Activated B cell treated with CpG ODN at 0.5 μM for 24 hours (primary cell): ENCODE data around the gene RRBP1. TPM values are rescaled to one million over a fixed set of nuclear protein-coding genes. Genes with fewer than 3 reads are reported as not detected.
A peak's percentile ranks its signal among the peaks of the same experiment; 100 is the strongest.

Experiments used
- ATAC-seq: fragments of 200-7000 bp; cut with Tn5 transposase; one replicate; pipeline ENCODE4 v1.10.0; 2021; ENCODE audit warnings: low read depth, mild to moderate bottlenecking, moderate library complexity
- CTCF ChIA-PET: fragments of 350-600 bp; sonication (Branson Sonifier 250); formaldehyde crosslinking; loops from one replicate; lab custom pipeline; 2021; ENCODE audit warnings: antibody characterized with exemption; lab: Charles Lee
- POLR2A ChIA-PET: fragments of 350-600 bp; sonication (Branson Sonifier 250); formaldehyde crosslinking; loops from one replicate; lab custom pipeline; 2021; ENCODE audit warnings: antibody characterized with exemption; lab: Charles Lee
- DNase-seq: peaks from one replicate; pipeline ENCODE4 v3.0.0; 2022
- H3K27ac Mint-ChIP-seq: one replicate; pipeline ENCODE4 v1.8.0; 2020; ENCODE audit warnings: mixed read lengths
- H3K27me3 Mint-ChIP-seq: one replicate; pipeline ENCODE4 v1.8.0; 2021; ENCODE audit warnings: mixed read lengths
- H3K36me3 Mint-ChIP-seq: one replicate; pipeline ENCODE4 v1.8.0; 2021; ENCODE audit warnings: low read depth, mixed read lengths
- H3K4me1 Mint-ChIP-seq: one replicate; pipeline ENCODE4 v1.8.0; 2021; ENCODE audit warnings: mixed read lengths
- H3K4me3 Mint-ChIP-seq: one replicate; pipeline ENCODE4 v1.8.0; 2020; ENCODE audit warnings: mild to moderate bottlenecking, mixed read lengths
- H3K9me3 Mint-ChIP-seq: one replicate; pipeline ENCODE4 v1.8.0; 2020; ENCODE audit warnings: mixed read lengths
- intact Hi-C: fragments of 100-400 bp; cut with micrococcal nuclease; formaldehyde crosslinking; loops from one replicate; pipeline ENCODE4 v1.15.1; 2024
- total RNA-seq: library from RNA; stranded (reverse); gene quantifications from 2 replicates; pipeline ENCODE4 v1.2.3, GENCODE V29; 2022
- TF ChIP-seq, protein P1 (sequence below): fragments of 200-600 bp; IDR thresholded peaks from one replicate; pipeline ENCODE4 v1.8.0; 2022; ENCODE audit warnings: antibody characterized with exemption, mild to moderate bottlenecking

The RRBP1 gene
- total RNA-seq, 1 donor from 2014 or later = 22.0 TPM

- Mint-ChIP-seq H3K9me3 (no peaks in the 10 kb centered on the region), H3K27ac (peak within 1 kb of the TSS; percentile 85), H3K4me1 (peaks cover 16% of the 10 kb centered on the region), H3K36me3 (peaks cover 7% of the 10 kb centered on the region), H3K27me3 (peaks cover 2% of the 10 kb centered on the region), H3K4me3 (peak within 1 kb of the TSS; percentile 93)
- CTCF ChIA-PET = interaction anchor here (0.7 to 1.7 kb wide), 4 partner anchors 33 to 720 kb away, joined by 3 to 5 read pairs (median 4); partner anchors contain the start of gene RRBP1
- peak; percentile 88 for DNase-seq
- ATAC-seq = peak; percentile 89
- POLR2A ChIA-PET = interaction anchor here (0.6 to 1.6 kb wide), 9 partner anchors 39 to 718 kb away, joined by 3 to 12 read pairs (median 3); partner anchors contain the start of genes BFSP1, KAT14, PET117 and SNX5
- TF ChIP-seq, protein P1, sequence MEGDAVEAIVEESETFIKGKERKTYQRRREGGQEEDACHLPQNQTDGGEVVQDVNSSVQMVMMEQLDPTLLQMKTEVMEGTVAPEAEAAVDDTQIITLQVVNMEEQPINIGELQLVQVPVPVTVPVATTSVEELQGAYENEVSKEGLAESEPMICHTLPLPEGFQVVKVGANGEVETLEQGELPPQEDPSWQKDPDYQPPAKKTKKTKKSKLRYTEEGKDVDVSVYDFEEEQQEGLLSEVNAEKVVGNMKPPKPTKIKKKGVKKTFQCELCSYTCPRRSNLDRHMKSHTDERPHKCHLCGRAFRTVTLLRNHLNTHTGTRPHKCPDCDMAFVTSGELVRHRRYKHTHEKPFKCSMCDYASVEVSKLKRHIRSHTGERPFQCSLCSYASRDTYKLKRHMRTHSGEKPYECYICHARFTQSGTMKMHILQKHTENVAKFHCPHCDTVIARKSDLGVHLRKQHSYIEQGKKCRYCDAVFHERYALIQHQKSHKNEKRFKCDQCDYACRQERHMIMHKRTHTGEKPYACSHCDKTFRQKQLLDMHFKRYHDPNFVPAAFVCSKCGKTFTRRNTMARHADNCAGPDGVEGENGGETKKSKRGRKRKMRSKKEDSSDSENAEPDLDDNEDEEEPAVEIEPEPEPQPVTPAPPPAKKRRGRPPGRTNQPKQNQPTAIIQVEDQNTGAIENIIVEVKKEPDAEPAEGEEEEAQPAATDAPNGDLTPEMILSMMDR = no peak
- intact Hi-C loops = loop anchor here (1.0 to 5.0 kb wide), 9 partner anchors 31 to 719 kb away; partner anchors contain the start of genes KAT14, PET117, RRBP1 and SNX5
Measured at GRCh38 chr20:17569616-17570346, 112.3 kb downstream of the RRBP1 start, which contains the start of gene DSTN. TSS of gene DSTN (plus strand) at chr20:17570075. CDS start at chr20:17570209, 134 bp downstream.

DNA sequence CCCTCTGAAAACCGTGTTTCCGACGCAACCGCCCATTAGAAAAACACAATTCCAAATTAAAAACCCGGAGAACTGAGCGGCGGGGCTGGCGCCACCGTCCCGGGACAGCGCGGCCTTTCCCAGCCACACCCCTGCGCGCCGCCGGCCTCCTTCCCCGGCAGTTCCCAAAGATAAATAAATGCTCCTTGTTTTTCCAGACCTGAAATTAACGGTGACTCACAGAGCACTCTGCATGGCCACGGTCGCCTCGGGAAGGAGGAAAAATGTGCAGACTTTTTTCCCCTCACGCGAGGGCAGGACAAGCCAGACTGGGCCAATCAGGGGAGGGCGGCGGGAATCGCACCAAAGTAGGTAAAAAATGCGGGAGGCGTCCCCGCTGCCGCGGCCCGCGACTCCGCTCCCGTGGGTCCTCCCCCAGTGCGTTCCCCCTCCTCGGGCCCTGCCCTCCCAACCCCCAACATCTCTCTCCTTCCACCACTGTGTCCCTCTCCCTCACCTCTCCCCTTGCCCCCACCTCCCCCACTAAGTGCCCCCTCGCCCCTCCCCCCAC, 113.0 kb downstream of the RRBP1 start:
- TF ChIP-seq, protein P1 = no peak
- Mint-ChIP-seq H3K4me1 (peaks cover 16% of the 10 kb centered on the region), H3K27me3 (peaks cover 2% of the 10 kb centered on the region), H3K4me3 (peak overlapping the region; percentile 57), H3K27ac (peak overlapping the region; percentile 18), H3K36me3 (peaks cover 7% of the 10 kb centered on the region), H3K9me3 (no peaks in the 10 kb centered on the region)
- intact Hi-C loops = loop anchor here (1.0 kb wide), 2 partner anchors 31 to 113 kb away; partner anchors contain the start of gene RRBP1
- ATAC-seq (no peak), DNase-seq (no peak)
- ChIA-PET POLR2A (interaction anchor here (0.6 to 1.6 kb wide), 3 partner anchors 436 to 719 kb away, joined by 3 to 12 read pairs (median 3); partner anchors contain the start of genes KAT14, PET117 and ZNF133), CTCF (interaction anchor here (0.7 kb wide), 1 partner anchor 63 kb away, joined by 3 read pairs; no protein-coding TSS in a partner anchor)

DNA sequence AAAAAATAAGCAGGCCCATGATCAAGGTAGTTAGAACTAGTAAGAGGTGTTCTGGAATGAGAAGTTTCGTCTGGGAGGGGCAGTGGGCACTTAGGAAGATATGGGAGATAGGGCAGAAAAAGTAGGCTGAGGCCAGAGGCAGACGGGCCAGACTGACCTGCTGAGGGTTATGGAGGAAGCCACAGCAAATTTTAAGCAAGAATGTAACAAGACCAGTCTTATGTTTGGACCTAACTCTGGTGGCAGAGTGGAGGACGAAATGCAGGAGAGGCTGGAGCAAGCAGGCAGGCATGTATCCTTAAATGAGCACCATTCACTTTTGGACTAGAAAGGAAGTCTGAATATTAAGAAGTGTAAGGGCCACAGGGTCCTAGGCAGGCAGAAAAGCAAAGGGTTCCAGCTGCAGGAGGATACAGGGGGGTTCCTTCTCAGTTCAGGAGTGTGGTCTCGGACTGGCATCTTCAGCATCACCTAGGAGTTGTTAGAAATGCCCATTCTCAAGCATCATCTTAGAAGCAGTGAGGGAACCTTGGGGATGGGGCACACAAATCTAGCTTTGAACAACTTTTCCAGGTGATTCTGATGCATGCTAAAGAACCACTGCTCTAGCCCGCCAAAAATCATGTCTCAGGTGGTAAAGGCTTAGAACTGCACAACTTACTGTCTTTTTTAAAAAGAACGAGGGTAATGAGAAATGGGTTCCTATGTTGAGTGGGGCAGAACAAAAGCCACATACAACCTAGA, 113.8 kb downstream of the RRBP1 start:
- TF ChIP-seq, protein P1 = no peak
- DNase-seq (no peak), ATAC-seq (no peak)
- Mint-ChIP-seq H3K4me1 (peaks cover 16% of the 10 kb centered on the region), H3K27me3 (peaks cover 2% of the 10 kb centered on the region), H3K27ac (no peak overlapping the region), H3K4me3 (peak overlapping the region; percentile 33), H3K9me3 (no peaks in the 10 kb centered on the region), H3K36me3 (peaks cover 7% of the 10 kb centered on the region)
- ChIA-PET POLR2A (no interaction called here), CTCF (no interaction called here)
- intact Hi-C loops = no loop called here

GRCh38 chr20:17566345-17566744, 115.7 kb downstream of the RRBP1 start:
- DNase-seq = no peak
- no peak for ATAC-seq
- H3K9me3 Mint-ChIP-seq = no peaks in the 10 kb centered on the region
- TF ChIP-seq, protein P1 = no peak
- intact Hi-C loops = no loop called here
- POLR2A ChIA-PET = no interaction called here
- peaks cover 2% of the 10 kb centered on the region for H3K27me3 Mint-ChIP-seq
- H3K36me3 Mint-ChIP-seq = peaks cover 7% of the 10 kb centered on the region
- CTCF ChIA-PET = no interaction called here
- H3K27ac Mint-ChIP-seq = no peak overlapping the region
- H3K4me3 Mint-ChIP-seq = no peak overlapping the region
- peaks cover 9% of the 10 kb centered on the region for H3K4me1 Mint-ChIP-seq
